Endothelial cell (in vitro differentiated cells): ENCODE data around the gene CTNNA3. TPM values are rescaled to one million over a fixed set of nuclear protein-coding genes. Genes with fewer than 3 reads are reported as not detected.

Experiments
- DNase-seq: peaks from one replicate; pipeline ENCODE4 v3.0.0; 2021; ENCODE audit warnings: low spot score
- H3K27ac Mint-ChIP-seq: one replicate; pipeline ENCODE4 v1.8.0; 2021; ENCODE audit warnings: mixed read lengths, inconsistent platforms; ENCODE audit not compliant: unreplicated experiment
- H3K27me3 Mint-ChIP-seq: one replicate; pipeline ENCODE4 v1.8.0; 2021; ENCODE audit warnings: mild to moderate bottlenecking, moderate library complexity, mixed read lengths, inconsistent platforms; ENCODE audit not compliant: unreplicated experiment
- H3K36me3 Mint-ChIP-seq: one replicate; pipeline ENCODE4 v1.8.0; 2021; ENCODE audit warnings: mild to moderate bottlenecking, low read depth, mixed read lengths, inconsistent platforms; ENCODE audit not compliant: unreplicated experiment
- H3K4me1 Mint-ChIP-seq: one replicate; pipeline ENCODE4 v1.8.0; 2021; ENCODE audit warnings: mild to moderate bottlenecking, mixed read lengths, inconsistent platforms; ENCODE audit not compliant: unreplicated experiment
- H3K4me3 Mint-ChIP-seq: one replicate; pipeline ENCODE4 v1.8.0; 2021; ENCODE audit warnings: mild to moderate bottlenecking, mixed read lengths, inconsistent platforms; ENCODE audit not compliant: unreplicated experiment
- H3K9me3 Mint-ChIP-seq: one replicate; pipeline ENCODE4 v1.8.0; 2021; ENCODE audit warnings: mixed read lengths, inconsistent platforms; ENCODE audit not compliant: unreplicated experiment
- CTCF ChIP-seq: fragments of 200-600 bp; sonication (generic); IDR thresholded peaks from one replicate; pipeline ENCODE4 v1.5.0; 2021; ENCODE audit warnings: antibody characterized with exemption; ENCODE audit not compliant: unreplicated experiment
- total RNA-seq: library from RNA; stranded (reverse); fragmentation: NEBNext Ultra II Directional; extraction: Animal tissue kit (Norgen Biotek cat#: 25700); gene quantifications from one replicate; pipeline ENCODE4 v1.2.1, GENCODE V29; 2021; ENCODE audit not compliant: unreplicated experiment

CTNNA3 gene
- total RNA-seq, 1 donor from 2014 or later, result 2.3 TPM

- DNase-seq, result no peak
- Mint-ChIP-seq H3K4me1 (no peaks in the 10 kb centered on the region), H3K27ac (no peak overlapping the region), H3K9me3 (no peaks in the 10 kb centered on the region), H3K27me3 (no peaks in the 10 kb centered on the region), H3K36me3 (no peaks in the 10 kb centered on the region), H3K4me3 (no peak overlapping the region)
- TF ChIP-seq CTCF, result no peak
Measured at GRCh38 chr10:66714741-66715140, 981.3 kb downstream of the CTNNA3 start.

- Mint-ChIP-seq H3K9me3 (no peaks in the 10 kb centered on the region), H3K4me3 (no peak overlapping the region), H3K4me1 (no peaks in the 10 kb centered on the region), H3K27me3 (no peaks in the 10 kb centered on the region), H3K36me3 (no peaks in the 10 kb centered on the region), H3K27ac (no peak overlapping the region)
- TF ChIP-seq CTCF, result no peak
- no peak for DNase-seq
Measured at GRCh38 chr10:66713387-66713786, 982.6 kb downstream of the CTNNA3 start.

- TF ChIP-seq CTCF, result no peak
- no peak overlapping the region for H3K4me3 Mint-ChIP-seq
- H3K36me3 Mint-ChIP-seq, result no peaks in the 10 kb centered on the region
- H3K27me3 Mint-ChIP-seq, result no peaks in the 10 kb centered on the region
- DNase-seq, result no peak
- no peaks in the 10 kb centered on the region for H3K4me1 Mint-ChIP-seq
- no peak overlapping the region for H3K27ac Mint-ChIP-seq
- H3K9me3 Mint-ChIP-seq, result no peaks in the 10 kb centered on the region
Measured at GRCh38 chr10:66698069-66698468, 997.9 kb downstream of the CTNNA3 start.

- no peak overlapping the region for H3K27ac Mint-ChIP-seq
Measured at GRCh38 chr10:66695046-66695445, 1000.9 kb downstream of the CTNNA3 start.

GRCh38 chr10:66684581-66684980 is 1011.4 kb downstream of the CTNNA3 start:
- Mint-ChIP-seq H3K9me3 (no peaks in the 10 kb centered on the region), H3K27me3 (peaks cover under 1% of the 10 kb centered on the region), H3K36me3 (no peaks in the 10 kb centered on the region), H3K4me3 (no peak overlapping the region), H3K27ac (no peak overlapping the region), H3K4me1 (no peaks in the 10 kb centered on the region)
- no peak for DNase-seq
- no peak for TF ChIP-seq CTCF

More at GRCh38 chr10:66695046-66695445, 1000.9 kb downstream of the CTNNA3 start:
- no peak for DNase-seq
- TF ChIP-seq CTCF, result no peak
- Mint-ChIP-seq H3K36me3 (peaks cover 3% of the 10 kb centered on the region), H3K9me3 (no peaks in the 10 kb centered on the region), H3K4me1 (no peaks in the 10 kb centered on the region), H3K4me3 (no peak overlapping the region), H3K27me3 (peaks cover under 1% of the 10 kb centered on the region)
